NCI-H1105 (cell line): ENCODE measurements around the gene RBFOX1.

Experiments
- DNase-seq: peaks from one replicate; lab custom pipeline; 2025; lab: John Stamatoyannopoulos, UW

The RBFOX1 gene

DNA sequence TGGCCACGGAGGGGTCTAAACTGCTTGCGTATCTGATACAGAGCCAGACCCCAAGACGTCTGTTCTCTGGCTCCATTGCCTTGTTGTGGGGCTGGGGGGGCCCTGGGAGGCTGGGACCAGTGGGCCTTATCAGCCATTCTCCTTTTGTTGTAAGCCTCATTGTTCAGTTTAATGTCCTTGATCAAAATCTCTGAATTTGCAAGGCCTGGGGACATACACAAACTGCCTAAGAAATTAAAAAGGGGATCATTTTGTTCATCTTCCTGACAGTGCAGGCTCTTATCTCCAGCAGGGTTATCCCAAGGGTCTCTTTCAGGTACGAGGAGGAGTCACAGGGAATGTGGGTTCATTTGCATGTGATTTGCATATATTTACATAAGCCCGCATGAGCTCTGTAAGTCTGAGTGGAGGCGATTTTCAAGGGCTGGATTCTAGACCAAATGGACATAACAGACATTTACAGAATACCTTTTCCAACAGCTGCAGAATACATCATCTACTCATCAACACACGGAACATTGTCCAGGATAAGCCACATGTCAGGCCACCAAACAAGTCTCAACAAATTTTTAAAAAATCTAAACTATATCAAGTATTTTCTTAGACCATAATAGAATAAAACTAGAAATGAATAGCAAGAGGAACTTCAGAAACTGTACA lies 269.8 kb downstream of the RBFOX1 start:
- no peak for DNase-seq

GRCh38 chr16:7605812-7606211 lies 273.2 kb downstream of the RBFOX1 start:
- no peak for DNase-seq

DNA sequence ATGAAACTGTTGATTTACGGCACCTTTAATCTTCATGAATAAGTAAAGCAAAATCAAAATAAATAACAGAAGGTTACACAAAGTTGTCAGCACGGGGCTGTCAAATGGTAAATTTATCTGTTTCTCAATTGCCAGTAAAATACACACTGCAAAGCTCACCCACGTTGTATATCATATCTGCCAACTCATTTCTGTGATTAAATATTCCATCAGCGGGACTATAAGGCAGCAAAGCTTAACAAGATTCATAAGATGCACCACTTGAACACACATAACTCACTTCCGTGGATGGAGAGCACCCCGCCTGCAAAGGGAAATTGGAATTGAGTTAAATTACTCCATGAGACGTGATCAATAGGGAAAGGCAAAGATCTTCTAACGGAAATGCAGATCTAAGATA lies 280.0 kb downstream of the RBFOX1 start:
- no peak for DNase-seq

DNA sequence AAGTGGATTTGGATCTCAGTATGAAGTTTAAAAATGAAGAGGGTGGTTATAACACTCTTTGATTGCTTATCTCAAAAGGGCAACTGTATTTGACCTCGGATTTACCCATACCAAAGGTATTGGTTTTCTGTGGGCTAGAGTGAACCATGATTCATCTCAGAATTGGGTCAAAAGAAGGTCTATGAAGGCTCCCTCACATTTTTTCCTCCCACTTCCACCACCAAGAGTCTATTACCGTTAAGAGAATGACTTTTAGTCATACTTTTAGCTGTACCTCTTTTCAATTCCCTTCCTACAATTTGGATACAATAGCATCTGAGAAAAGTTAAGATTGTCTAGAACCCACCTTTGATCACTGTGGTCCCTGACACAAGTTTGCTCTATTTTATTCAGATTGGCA lies 280.9 kb downstream of the RBFOX1 start:
- no peak for DNase-seq

DNA sequence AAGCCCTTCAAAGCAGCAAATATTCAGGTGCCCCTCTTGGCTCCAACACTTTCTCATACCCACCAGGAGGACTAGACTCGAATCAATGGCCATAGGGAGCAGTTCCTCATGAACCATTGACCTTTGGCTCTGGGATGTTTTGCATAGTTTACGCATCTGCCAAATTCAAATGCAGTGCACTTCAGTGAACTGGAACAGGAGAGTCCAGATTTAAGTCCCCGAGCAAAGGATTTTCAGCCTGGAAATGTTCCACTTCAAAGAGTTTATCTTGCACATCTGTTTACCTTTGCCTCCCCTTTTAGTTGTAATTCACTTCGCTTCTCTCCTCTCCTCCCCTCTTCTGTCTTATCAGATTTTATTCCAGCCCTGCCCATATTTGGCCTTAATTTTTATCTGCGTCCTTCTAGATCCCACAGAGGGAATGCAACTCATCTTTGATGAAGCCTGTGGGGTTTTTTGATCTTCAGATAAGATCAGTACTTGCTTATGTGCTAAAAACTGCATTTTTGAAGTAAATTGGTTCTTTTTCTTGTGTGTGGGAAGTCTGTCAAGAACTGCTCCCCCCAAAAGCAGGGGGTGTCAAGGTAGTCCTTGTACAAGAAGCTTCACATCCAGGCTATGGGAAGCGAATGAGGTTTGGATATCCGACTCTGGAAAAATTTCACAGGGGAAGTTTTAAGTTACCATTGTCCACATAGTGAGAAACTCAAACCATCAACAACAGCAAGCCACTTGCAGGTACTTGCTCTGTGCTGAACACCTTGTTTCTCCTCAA lies 281.6 kb downstream of the RBFOX1 start:
- DNase-seq: no peak

DNA sequence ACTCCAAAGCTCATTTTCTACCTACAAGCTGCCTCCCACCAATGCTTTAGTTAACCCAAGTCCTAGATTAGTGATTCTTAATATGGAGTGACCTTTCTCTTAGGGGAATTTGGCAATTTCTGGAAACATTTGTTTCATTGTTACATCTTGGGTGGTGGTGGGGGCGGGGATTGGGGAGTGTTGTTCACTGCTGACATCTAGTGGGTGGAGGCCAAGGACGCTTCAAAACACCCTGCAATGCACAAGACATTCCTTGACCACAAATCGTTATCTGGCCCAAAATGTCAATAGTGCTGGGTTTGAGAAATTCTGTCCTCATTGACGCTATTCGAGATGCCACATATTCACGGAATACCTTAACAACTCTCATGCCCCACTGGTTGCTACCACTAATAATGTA lies 282.9 kb downstream of the RBFOX1 start:
- DNase-seq: no peak

- no peak for DNase-seq
Observed at GRCh38 chr16:7624871-7625766, 292.5 kb downstream of the RBFOX1 start.

DNA sequence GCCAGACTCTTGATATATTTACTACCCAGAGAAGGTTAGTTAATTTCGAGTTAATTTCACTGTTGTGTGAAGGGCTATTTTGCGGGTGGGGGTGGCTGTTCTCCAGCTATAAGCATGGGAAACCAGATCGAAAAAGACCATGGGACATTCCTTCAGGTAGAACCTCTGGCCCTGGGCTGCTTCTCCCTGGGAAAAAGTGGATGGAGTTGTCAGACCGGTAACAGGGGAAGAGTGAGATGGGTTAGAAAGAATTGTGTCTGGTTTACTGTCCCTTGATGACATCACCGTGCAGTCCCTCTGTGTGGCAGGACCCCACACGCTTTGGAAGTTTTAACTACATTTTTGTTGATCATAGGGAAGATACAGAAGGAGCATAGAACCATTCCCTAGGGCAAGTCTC lies 296.3 kb downstream of the RBFOX1 start:
- DNase-seq: no peak

DNA sequence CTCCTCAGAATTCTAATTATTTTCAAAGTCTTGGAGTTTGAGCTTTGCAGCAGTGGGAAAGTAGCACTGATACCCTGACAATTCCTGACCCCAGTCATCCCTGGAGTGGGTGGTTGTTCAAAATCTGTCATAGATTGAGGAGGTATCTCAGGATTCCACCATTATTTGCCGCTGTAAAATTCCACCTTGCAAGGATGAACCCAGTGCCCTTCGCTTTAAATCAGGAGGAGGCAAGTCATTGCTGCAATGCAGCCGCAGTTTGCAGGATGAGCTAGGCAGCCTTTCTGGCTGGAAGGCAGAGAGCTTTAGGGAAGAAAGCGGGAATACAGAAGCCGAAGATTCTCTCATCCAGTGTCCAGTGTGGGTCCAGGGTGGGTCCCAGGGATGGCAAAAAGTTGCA lies 296.9 kb downstream of the RBFOX1 start:
- no peak for DNase-seq

GRCh38 chr16:7637446-7637845 lies 304.8 kb downstream of the RBFOX1 start:
- no peak for DNase-seq

DNA sequence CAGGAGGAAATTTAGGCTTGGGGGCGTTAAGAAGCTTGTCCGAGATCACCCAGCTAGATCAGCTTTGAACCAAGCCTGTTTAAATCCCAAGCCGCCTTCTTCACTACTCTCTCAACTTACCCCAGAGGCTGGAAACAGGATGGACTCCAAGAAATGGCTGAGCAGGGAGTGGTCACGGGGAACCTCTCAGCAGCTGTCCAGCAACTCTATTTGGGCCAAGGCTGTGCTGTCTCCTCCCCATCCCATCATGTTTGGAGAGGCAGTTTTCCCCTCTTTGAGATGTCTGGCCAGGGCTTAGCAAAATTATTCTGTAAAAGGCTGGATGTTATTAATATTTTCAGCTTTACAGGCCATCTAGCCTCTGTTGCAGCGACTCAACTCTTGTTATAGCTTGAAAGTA lies 305.7 kb downstream of the RBFOX1 start:
- DNase-seq: no peak

DNA sequence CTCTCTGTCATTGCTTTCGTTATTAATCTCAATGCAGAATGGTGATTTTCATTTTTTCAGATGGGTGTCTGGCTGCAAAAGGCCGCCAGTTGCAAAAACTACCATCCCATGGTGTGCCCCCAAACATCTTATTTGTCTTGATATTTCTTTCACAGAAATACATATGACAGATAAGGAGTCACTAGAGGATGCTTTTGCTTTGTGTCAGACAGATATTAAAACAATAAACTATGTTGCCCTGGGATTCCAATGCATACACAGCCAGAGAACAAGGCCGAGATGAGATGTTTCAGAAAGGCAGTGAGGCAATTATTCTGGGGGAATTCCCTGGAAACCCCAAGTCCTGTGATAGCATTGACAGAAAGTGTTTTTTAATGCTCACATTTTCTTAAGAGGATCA lies 307.7 kb downstream of the RBFOX1 start:
- no peak for DNase-seq

DNA sequence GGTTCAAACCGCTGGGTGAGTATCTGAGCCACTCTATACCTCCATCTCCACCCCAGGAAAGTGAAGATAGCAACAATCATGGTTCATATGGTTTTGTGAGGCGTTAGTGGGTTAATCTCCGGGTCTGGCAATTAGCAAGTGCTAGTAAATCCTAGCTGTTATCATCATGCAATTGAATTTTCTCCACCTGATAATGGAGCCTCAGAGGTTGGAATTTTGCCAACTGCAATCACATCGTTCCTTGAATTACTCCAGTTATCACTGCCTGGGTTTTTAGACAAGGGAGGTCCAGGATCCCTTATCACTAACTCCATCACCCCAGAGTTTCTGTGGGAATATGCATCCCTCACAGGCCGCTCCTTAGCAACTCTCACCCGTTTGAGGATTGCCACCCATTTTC lies 311.5 kb downstream of the RBFOX1 start:
- DNase-seq: no peak

GRCh38 chr16:7644811-7645210 lies 312.2 kb downstream of the RBFOX1 start:
- DNase-seq: no peak

DNA sequence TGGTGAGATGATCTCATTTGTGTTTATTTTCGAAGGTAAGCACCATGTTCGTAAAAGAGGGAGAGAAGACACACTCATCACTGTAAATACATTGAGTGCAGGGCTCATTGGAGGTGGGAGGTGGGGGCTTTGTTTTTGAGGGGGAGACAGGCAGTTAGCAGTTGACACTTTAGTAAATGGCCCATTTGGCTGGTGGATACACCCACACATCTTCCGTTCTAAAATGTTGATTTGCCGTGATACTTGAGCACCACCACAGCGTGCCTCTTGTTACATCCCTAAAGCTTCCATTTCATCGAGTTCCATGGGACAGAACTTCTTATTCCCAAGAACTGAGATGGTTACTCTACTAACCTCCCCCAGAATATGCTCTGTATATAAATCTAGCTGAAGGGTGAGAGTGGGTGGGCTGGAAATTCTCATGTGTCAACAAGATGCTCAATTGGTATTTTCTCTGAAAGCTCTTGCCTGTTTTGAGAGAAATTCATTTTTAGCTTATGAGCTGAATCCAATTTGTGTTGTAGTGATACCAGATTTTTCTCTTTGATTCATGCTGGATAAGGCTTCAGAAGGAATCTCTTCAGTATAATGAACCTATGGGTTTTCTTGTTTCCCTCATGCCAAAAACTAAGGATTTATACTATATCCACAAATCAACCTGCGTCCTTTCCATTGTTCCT lies 314.3 kb downstream of the RBFOX1 start:
- no peak for DNase-seq

DNA sequence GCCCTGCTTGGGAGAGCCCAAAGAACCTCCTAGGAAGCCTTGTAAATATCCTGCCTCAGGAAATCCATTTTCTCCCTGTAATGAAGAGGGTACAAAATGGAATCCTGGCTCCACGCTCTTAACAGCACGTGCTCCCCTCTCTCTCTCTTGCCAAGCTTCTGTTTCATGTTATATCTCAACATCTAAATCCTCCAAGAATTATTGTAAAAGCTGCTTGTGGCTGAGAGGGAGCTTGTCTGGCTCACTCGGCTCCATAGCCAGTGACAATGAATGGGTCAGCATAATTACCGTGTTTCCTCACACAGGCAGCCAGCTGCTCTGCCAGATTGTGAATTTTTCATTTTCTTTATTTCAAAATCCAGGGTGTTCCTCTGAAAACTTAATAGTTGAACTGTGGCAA lies 317.8 kb downstream of the RBFOX1 start:
- DNase-seq: no peak

GRCh38 chr16:7651803-7652570 lies 319.3 kb downstream of the RBFOX1 start:
- no peak for DNase-seq

DNA sequence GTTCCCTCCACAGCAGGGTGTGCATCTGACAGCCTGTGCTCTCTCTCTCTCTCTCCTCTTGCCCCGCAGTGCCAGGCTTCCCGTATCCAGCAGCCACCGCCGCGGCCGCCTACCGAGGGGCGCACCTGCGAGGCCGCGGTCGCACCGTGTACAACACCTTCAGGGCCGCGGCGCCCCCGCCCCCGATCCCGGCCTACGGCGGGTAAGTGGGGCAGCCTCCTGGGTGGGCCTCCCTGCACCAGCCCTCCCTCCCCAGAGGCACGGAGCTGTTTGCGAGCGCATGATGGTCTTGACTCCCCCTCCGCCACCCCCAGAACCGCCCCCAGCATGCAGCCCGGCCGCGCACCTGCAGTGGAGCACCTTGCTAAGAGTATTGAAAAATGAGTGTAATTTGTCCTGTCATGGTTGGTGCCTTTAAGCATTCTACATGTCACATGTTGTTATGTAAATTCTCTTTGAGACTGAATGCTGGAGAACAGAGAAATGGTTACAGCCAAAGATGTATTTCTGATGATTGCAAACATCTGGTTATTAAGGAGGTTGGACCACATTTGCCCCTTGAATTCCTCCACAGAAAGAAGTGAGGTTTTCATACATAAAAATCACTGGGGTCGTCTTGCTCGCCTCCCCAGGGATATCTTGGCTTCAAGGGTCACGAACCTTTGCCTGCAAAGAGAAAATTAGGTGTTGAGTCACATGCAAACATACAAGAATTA lies 321.3 kb downstream of the RBFOX1 start:
- no peak for DNase-seq

DNA sequence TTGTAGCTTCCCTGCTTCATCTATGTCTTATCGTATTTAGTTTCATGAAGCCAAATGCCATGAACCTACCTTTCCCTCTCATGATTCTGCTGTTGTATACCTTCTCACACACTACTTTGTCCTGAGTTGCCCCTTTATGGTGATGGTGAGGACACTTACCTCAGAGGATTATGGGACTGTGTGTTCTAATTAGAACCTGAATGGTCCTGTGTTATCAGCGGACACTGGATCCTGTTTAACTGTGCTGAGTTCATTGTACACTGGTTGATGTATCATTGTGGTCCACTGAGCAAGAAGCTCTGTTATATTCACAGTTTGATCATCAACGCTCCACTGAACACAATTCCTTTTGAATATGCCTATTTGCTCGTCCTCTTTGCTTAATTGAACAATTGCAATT lies 343.0 kb downstream of the RBFOX1 start:
- DNase-seq: no peak

- DNase-seq: no peak
Observed at GRCh38 chr16:7680296-7680695, 347.7 kb downstream of the RBFOX1 start.

GRCh38 chr16:7688811-7689210 lies 356.2 kb downstream of the RBFOX1 start:
- DNase-seq: no peak
